ENCODE measurements around the gene ADGRG4.

Gene ADGRG4

DNA sequence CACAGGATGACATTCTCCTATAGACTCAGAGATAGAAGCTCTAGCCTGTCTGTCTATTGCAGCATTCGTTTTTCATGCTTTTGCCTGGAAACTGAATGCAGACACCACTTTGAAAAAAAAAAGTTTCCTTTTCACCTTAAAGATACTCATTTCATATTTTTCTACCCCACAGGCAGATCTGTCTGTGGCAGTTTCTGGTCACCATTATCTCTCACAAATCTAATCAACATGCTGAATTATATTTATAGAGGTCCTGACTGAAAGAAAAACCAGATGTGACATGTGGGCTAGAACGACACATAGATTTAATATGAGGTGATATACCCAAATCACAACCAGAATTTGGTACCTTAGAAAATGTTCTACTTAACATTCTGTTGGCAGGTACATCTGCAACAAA is 28.2 kb downstream of the ADGRG4 start:
- no peak for TF ChIP-seq CTCF (conservative IDR thresholded peaks at IDR 0.05; ENCODE audit: control insufficient read depth, insufficient read depth, low read depth, low read length)
- DNase-seq (ENCODE audit: low read depth), result no peak

GRCh38 chrX:136336623-136337022 is 35.9 kb downstream of the ADGRG4 start:
- H3K4me3 ChIP-seq (ENCODE audit: control insufficient read depth, low read depth, low read length), result no peak overlapping the region
- peak; percentile 42 for TF ChIP-seq CTCF (conservative IDR thresholded peaks at IDR 0.05; ENCODE audit: control insufficient read depth, insufficient read depth, low read depth, low read length)
- peak; percentile 2 for DNase-seq (ENCODE audit: low read depth)

More for the DNA sequence above, 28.2 kb downstream of the ADGRG4 start:
- H3K4me3 ChIP-seq (ENCODE audit: control insufficient read depth, low read depth, low read length), result no peak overlapping the region

DNA sequence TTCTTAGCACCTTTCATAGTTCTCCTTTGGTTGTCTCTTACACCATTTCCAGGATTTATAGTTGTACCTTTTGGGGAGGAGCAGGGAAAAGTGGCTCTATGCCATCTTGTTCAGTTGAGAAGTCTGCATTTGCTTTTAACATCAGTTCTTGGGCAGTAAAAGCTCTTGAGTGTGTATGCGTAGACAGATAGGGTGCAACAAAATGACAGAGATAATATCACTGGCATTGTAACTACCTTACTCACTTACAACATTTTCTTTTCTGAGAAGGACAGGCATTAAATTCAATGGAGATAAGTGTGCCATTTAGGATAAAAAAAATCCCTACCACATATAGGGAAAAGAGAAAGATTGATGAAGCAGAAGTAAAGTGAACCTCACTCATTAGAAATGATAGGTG is 38.9 kb downstream of the ADGRG4 start:
- DNase-seq (ENCODE audit: low read depth), result no peak
- no peak overlapping the region for H3K4me3 ChIP-seq (ENCODE audit: control insufficient read depth, low read depth, low read length)
- TF ChIP-seq CTCF (conservative IDR thresholded peaks at IDR 0.05; ENCODE audit: control insufficient read depth, insufficient read depth, low read depth, low read length), result no peak

GRCh38 chrX:136344320-136344719 is 43.6 kb downstream of the ADGRG4 start:
- no peak for TF ChIP-seq CTCF (conservative IDR thresholded peaks at IDR 0.05; ENCODE audit: control insufficient read depth, insufficient read depth, low read depth, low read length)

DNA sequence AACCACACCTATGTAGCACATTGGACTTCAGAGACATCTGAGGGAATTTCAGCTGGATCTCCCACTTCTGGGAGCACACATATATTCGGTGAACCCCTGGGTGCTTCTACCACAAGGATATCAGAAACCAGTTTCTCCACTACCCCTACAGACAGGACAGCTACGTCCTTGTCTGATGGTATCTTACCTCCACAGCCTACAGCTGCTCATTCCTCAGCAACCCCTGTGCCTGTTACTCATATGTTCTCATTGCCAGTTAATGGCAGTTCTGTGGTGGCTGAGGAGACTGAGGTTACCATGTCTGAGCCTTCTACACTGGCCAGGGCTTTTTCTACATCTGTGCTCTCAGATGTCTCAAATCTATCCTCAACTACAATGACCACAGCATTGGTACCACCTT is 45.7 kb downstream of the ADGRG4 start:
- TF ChIP-seq CTCF (conservative IDR thresholded peaks at IDR 0.05; ENCODE audit: control insufficient read depth, insufficient read depth, low read depth, low read length), result no peak
- DNase-seq (ENCODE audit: low read depth), result no peak
- H3K4me3 ChIP-seq (ENCODE audit: control insufficient read depth, low read depth, low read length), result no peak overlapping the region

More at GRCh38 chrX:136344320-136344719, 43.6 kb downstream of the ADGRG4 start:
- DNase-seq (ENCODE audit: low read depth), result no peak
- no peak overlapping the region for H3K4me3 ChIP-seq (ENCODE audit: control insufficient read depth, low read depth, low read length)

GRCh38 chrX:136347706-136348105 is 46.9 kb downstream of the ADGRG4 start:
- DNase-seq (ENCODE audit: low read depth), result no peak
- no peak for TF ChIP-seq CTCF (conservative IDR thresholded peaks at IDR 0.05; ENCODE audit: control insufficient read depth, insufficient read depth, low read depth, low read length)
- no peak overlapping the region for H3K4me3 ChIP-seq (ENCODE audit: control insufficient read depth, low read depth, low read length)

DNA sequence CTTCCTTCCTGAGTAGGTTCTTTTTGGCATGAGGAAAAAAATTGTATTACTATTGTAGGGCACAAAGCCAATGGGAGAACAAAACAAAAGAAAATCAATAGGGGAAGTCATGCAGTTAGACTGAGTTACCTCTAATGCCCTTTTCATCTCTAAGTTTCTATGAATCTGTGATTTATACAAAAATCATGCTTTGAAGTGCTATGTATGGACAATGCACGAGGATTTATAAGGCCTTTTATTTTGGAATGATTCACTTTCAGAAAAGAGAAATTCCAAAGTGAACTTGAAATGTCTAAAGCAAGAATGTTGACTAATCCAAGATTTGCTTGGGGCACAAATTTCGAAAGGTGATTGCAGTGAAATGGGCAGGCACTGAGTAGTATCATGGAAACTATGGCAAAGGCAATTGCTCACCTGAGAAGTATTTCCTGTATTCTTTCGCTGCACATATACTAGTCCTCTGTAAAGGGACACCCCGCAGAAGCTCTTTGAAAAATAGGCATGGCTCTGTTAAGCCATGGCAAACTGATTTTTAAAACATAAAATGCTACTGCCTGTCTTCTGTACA is 52.8 kb downstream of the ADGRG4 start:
- no peak for TF ChIP-seq CTCF (conservative IDR thresholded peaks at IDR 0.05; ENCODE audit: control insufficient read depth, insufficient read depth, low read depth, low read length)
- no peak overlapping the region for H3K4me3 ChIP-seq (ENCODE audit: control insufficient read depth, low read depth, low read length)
- no peak for DNase-seq (ENCODE audit: low read depth)
